Mesothelial cell of epicardium (in vitro differentiated cells): Measurements from ENCODE around the gene MOB3A. TPM values are rescaled to one million over a fixed set of nuclear protein-coding genes. Genes with fewer than 3 reads are reported as not detected.

ENCODE experiments used
- DNase-seq, 2 experiments: peaks; one replicate each; pipeline ENCODE4 v3.0.0; 2021; ENCODE audit warnings: low spot score in 2 of 2; ENCODE audit not compliant: unreplicated experiment in 2 of 2
- H3K27ac Mint-ChIP-seq: 2 replicates; pipeline ENCODE4 v1.8.0; 2021; ENCODE audit warnings: mixed read lengths
- H3K27me3 Mint-ChIP-seq: 2 replicates; pipeline ENCODE4 v1.8.0; 2021; ENCODE audit warnings: low read depth, mixed read lengths
- H3K36me3 Mint-ChIP-seq: 2 replicates; pipeline ENCODE4 v1.8.0; 2021; ENCODE audit warnings: mixed read lengths
- H3K4me1 Mint-ChIP-seq: 2 replicates; pipeline ENCODE4 v1.8.0; 2021; ENCODE audit warnings: mixed read lengths
- H3K4me3 Mint-ChIP-seq: 2 replicates; pipeline ENCODE4 v1.8.0; 2021; ENCODE audit warnings: mild to moderate bottlenecking, moderate library complexity, mixed read lengths
- H3K9me3 Mint-ChIP-seq: 2 replicates; pipeline ENCODE4 v1.8.0; 2021; ENCODE audit warnings: mixed read lengths
- total RNA-seq: library from RNA; stranded (reverse); gene quantifications from 3 replicates; pipeline ENCODE4 v1.2.1, GENCODE V29; 2021
- TF ChIP-seq, protein P1 (sequence below): fragments of 200-600 bp; sonication (generic); IDR thresholded peaks from one replicate; pipeline ENCODE4 v1.5.0; 2021; ENCODE audit warnings: antibody characterized with exemption; ENCODE audit not compliant: unreplicated experiment

Gene MOB3A
- total RNA-seq, 1 donor from 2014 or later = 34.7 TPM

- DNase-seq = no peak
- TF ChIP-seq, protein P1, sequence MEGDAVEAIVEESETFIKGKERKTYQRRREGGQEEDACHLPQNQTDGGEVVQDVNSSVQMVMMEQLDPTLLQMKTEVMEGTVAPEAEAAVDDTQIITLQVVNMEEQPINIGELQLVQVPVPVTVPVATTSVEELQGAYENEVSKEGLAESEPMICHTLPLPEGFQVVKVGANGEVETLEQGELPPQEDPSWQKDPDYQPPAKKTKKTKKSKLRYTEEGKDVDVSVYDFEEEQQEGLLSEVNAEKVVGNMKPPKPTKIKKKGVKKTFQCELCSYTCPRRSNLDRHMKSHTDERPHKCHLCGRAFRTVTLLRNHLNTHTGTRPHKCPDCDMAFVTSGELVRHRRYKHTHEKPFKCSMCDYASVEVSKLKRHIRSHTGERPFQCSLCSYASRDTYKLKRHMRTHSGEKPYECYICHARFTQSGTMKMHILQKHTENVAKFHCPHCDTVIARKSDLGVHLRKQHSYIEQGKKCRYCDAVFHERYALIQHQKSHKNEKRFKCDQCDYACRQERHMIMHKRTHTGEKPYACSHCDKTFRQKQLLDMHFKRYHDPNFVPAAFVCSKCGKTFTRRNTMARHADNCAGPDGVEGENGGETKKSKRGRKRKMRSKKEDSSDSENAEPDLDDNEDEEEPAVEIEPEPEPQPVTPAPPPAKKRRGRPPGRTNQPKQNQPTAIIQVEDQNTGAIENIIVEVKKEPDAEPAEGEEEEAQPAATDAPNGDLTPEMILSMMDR = no peak
- Mint-ChIP-seq H3K36me3 (no peaks in the 10 kb centered on the region), H3K4me3 (peak overlapping the region; percentile 71), H3K27me3 (no peaks in the 10 kb centered on the region), H3K4me1 (peaks cover 23% of the 10 kb centered on the region), H3K9me3 (no peaks in the 10 kb centered on the region), H3K27ac (peak overlapping the region; percentile 66)
Measured at GRCh38 chr19:2051773-2052704, 44.1 kb downstream of the MOB3A start.

DNA sequence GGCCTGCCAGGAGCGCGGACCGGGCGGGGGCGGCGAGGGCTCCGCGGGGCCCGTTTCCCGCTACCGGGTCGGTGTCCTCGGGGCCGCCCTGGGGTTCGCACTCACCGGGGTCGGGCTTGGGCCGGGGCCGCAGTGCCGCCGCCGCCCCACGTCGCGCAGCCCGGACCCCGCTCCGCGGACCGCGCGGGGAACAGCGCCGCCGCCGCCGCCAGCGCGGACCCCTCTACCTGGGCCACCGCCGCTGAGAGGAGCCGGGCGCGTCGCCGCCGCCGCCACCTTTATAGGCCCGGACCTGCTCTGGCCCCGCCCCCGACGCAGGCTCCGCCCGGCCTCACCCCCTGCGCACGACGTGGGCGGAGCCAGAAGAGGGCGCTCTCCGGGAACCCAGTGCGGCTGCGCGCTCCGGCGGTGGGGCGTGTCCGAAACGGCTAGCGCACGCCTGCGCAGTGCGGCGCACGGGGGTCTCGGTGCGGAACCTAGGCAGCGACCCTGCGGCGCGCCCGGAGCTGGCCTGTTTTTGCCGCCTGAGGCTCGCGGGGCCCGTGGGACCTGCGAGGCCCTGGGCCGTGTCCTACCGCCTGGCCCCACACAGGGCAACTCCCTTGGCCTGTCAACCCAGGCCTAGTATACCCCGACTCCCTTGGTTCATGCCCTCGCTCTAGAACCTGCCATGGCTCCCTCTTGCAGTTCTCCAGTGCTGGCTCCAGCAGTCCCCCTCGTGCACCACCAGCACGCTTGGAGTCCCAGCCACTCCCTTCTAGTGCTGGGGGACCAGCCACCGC lies 44.9 kb downstream of the MOB3A start, which contains the start of gene MKNK2:
Gene MKNK2, minus strand, starts transcription at position 254 of the 782 bp plus-strand sequence. CDS start 393 bp downstream, outside the sequence.
- Mint-ChIP-seq H3K27me3 (no peaks in the 10 kb centered on the region), H3K9me3 (no peaks in the 10 kb centered on the region), H3K4me1 (peaks cover 18% of the 10 kb centered on the region), H3K27ac (peak within 1 kb of the TSS; percentile 66), H3K36me3 (no peaks in the 10 kb centered on the region), H3K4me3 (peak within 1 kb of the TSS; percentile 80)
- DNase-seq = peak; percentile 97 to 99
- TF ChIP-seq, protein P1 = peak; percentile 50

- peaks cover 14% of the 10 kb centered on the region for H3K4me1 Mint-ChIP-seq
- DNase-seq = no peak
Measured at GRCh38 chr19:2050349-2050990, 45.7 kb downstream of the MOB3A start.

DNA sequence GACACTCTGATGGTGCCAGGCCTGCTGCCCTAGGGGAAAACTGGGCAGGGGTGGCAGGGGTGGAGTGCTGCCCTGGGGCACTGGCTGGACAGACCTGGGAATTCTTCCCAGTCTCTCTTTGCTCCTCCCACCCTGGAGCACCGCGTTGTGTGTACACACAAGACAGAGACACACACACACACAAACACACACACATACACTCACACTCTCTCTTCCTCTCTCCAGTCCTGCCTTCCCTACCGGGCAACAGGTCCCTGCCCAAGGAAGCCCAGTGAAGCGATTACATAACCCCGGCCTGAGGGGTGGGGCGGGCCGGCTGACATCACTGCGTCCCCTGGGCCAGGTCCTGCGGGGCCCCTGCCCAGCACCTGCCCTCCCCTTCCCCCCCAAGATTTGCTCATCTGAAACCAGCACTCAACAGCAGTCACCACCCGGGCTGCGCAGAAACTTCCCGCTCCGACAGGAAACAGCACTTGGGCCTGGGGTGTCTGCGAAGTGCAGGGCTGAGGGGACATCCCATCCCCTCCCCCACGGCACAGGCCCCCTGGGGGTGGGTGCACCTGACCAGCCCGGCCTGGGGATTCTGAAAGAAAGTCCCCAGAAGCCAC lies 46.3 kb downstream of the MOB3A start:
- Mint-ChIP-seq H3K9me3 (no peaks in the 10 kb centered on the region), H3K27ac (peak overlapping the region; percentile 82), H3K27me3 (no peaks in the 10 kb centered on the region), H3K4me3 (peak overlapping the region; percentile 80), H3K36me3 (no peaks in the 10 kb centered on the region), H3K4me1 (peaks cover 12% of the 10 kb centered on the region)
- TF ChIP-seq, protein P1 = no peak
- DNase-seq = no peak

More at GRCh38 chr19:2050349-2050990, 45.7 kb downstream of the MOB3A start:
- peak overlapping the region; percentile 80 for H3K4me3 Mint-ChIP-seq
- TF ChIP-seq, protein P1 = no peak
- H3K27ac Mint-ChIP-seq = no peak overlapping the region
- no peaks in the 10 kb centered on the region for H3K27me3 Mint-ChIP-seq
- H3K36me3 Mint-ChIP-seq = no peaks in the 10 kb centered on the region
- no peaks in the 10 kb centered on the region for H3K9me3 Mint-ChIP-seq
